ENCODE results near the gene POMT2.

DNA sequence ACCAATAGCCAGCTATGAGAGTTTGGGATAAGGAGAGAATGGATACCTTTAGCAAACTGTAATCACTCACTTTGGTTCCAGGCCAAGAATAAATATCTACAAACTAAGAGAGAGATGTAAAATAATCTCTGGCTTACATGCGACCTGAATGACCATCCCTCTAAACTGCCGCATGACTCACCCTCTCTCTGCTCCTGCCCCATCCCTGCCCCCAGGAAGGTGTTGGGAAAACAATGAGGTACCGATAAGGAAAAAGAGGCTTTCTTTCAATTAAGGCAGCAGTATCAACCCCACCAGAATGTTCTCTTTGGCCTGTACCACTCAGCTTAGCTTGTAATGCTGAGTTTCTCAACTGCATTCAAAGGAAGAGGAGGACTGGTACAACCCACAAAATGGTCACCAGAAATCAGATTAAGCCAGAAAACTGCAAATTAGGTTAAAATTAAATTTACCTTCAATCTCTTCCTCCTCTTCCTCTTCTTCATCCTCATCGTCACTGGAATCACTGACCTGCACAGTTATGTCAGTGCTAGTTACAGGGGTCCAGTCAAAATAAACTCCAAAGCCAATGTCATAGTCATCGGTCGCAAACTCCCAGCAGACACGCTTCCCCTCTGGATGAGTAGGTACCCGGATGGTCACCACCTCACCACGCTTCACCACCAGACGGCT lies 22.2 kb upstream of the POMT2 start:
- TF ChIP-seq, protein P1, sequence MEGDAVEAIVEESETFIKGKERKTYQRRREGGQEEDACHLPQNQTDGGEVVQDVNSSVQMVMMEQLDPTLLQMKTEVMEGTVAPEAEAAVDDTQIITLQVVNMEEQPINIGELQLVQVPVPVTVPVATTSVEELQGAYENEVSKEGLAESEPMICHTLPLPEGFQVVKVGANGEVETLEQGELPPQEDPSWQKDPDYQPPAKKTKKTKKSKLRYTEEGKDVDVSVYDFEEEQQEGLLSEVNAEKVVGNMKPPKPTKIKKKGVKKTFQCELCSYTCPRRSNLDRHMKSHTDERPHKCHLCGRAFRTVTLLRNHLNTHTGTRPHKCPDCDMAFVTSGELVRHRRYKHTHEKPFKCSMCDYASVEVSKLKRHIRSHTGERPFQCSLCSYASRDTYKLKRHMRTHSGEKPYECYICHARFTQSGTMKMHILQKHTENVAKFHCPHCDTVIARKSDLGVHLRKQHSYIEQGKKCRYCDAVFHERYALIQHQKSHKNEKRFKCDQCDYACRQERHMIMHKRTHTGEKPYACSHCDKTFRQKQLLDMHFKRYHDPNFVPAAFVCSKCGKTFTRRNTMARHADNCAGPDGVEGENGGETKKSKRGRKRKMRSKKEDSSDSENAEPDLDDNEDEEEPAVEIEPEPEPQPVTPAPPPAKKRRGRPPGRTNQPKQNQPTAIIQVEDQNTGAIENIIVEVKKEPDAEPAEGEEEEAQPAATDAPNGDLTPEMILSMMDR (IDR thresholded peaks at IDR 0.05; ENCODE audit: poor library complexity) = no peak
- TF ChIP-seq EZH2 (IDR thresholded peaks at IDR 0.05; ENCODE audit: borderline replicate concordance) = no peak
